B cell (primary cell): ENCODE measurements around the gene TMEM114.

Source experiments
- CTCF ChIP-seq: fragments of 200-600 bp; IDR thresholded peaks from one replicate; pipeline ENCODE4 v1.8.0; 2022; ENCODE audit warnings: antibody characterized with exemption, mild to moderate bottlenecking
- EZH2 ChIP-seq: IDR thresholded peaks from 2 replicates; pipeline ENCODE4 v1.6.1; 2012; ENCODE audit warnings: borderline replicate concordance, low read depth, mild to moderate bottlenecking, moderate library complexity, low read length; ENCODE audit not compliant: insufficient read depth, poor library complexity, severe bottlenecking

- TF ChIP-seq CTCF (no peak), EZH2 (no peak)
Observed at GRCh38 chr16:8589900-8590688, at the start of gene TMEM114.
